Chondrocyte (in vitro differentiated cells): ENCODE data around the gene SATB2. TPM values are rescaled to one million over a fixed set of nuclear protein-coding genes. Genes with fewer than 3 reads are reported as not detected.

ENCODE experiments used
- DNase-seq: peaks from one replicate; pipeline ENCODE4 v3.0.0; 2021; ENCODE audit warnings: mixed read lengths, low spot score
- H3K27ac Mint-ChIP-seq: one replicate; pipeline ENCODE4 v1.8.0; 2021; ENCODE audit warnings: mild to moderate bottlenecking, moderate library complexity, mixed read lengths; ENCODE audit not compliant: unreplicated experiment
- H3K27me3 Mint-ChIP-seq: 2 replicates; pipeline ENCODE4 v1.8.0; 2021; ENCODE audit warnings: low read depth, mixed read lengths
- H3K36me3 Mint-ChIP-seq: 2 replicates; pipeline ENCODE4 v1.8.0; 2021; ENCODE audit warnings: low read depth, mixed read lengths
- H3K4me1 Mint-ChIP-seq: 2 replicates; pipeline ENCODE4 v1.8.0; 2021; ENCODE audit warnings: low read depth, mild to moderate bottlenecking, mixed read lengths
- H3K4me3 Mint-ChIP-seq: one replicate; pipeline ENCODE4 v1.8.0; 2021; ENCODE audit warnings: mild to moderate bottlenecking, moderate library complexity, mixed read lengths; ENCODE audit not compliant: unreplicated experiment
- H3K9me3 Mint-ChIP-seq: 2 replicates; pipeline ENCODE4 v1.8.0; 2021; ENCODE audit warnings: low read depth, mixed read lengths
- CTCF ChIP-seq: fragments of 200-600 bp; sonication (generic); IDR thresholded peaks from 2 replicates; pipeline ENCODE4 v1.5.0; 2021; ENCODE audit warnings: antibody characterized with exemption, mild to moderate bottlenecking, moderate library complexity
- total RNA-seq: library from RNA; stranded (reverse); gene quantifications from 3 replicates; pipeline ENCODE4 v1.2.1, GENCODE V29; 2021

SATB2 gene
- total RNA-seq, 1 donor from 2014 or later, result 11.6 TPM

GRCh38 chr2:199364153-199364552 lies 93.6 kb downstream of the SATB2 start:
- Mint-ChIP-seq H3K9me3 (no peaks in the 10 kb centered on the region), H3K36me3 (peaks cover 3% of the 10 kb centered on the region), H3K27me3 (no peaks in the 10 kb centered on the region), H3K27ac (no peak overlapping the region), H3K4me3 (no peak overlapping the region), H3K4me1 (peaks cover 6% of the 10 kb centered on the region)
- no peak for DNase-seq
- TF ChIP-seq CTCF, result no peak

- DNase-seq, result no peak
- Mint-ChIP-seq H3K27ac (no peak overlapping the region), H3K9me3 (no peaks in the 10 kb centered on the region), H3K4me3 (no peak overlapping the region), H3K4me1 (no peaks in the 10 kb centered on the region), H3K27me3 (no peaks in the 10 kb centered on the region), H3K36me3 (no peaks in the 10 kb centered on the region)
- no peak for TF ChIP-seq CTCF
Measured at GRCh38 chr2:199356412-199356811, 101.3 kb downstream of the SATB2 start.

- peaks cover 6% of the 10 kb centered on the region for H3K9me3 Mint-ChIP-seq
- TF ChIP-seq CTCF, result no peak
- H3K36me3 Mint-ChIP-seq, result peaks cover 9% of the 10 kb centered on the region
- no peaks in the 10 kb centered on the region for H3K4me1 Mint-ChIP-seq
- H3K4me3 Mint-ChIP-seq, result no peak overlapping the region
- no peak for DNase-seq
- no peak overlapping the region for H3K27ac Mint-ChIP-seq
- H3K27me3 Mint-ChIP-seq, result no peaks in the 10 kb centered on the region
Measured at GRCh38 chr2:199348871-199349270, 108.9 kb downstream of the SATB2 start.

GRCh38 chr2:199344012-199344411 lies 113.7 kb downstream of the SATB2 start:
- H3K27ac Mint-ChIP-seq, result no peak overlapping the region
- DNase-seq, result no peak
- TF ChIP-seq CTCF, result no peak
- no peak overlapping the region for H3K4me3 Mint-ChIP-seq
- H3K36me3 Mint-ChIP-seq, result peaks cover 10% of the 10 kb centered on the region
- H3K27me3 Mint-ChIP-seq, result no peaks in the 10 kb centered on the region
- peaks cover 6% of the 10 kb centered on the region for H3K9me3 Mint-ChIP-seq
- H3K4me1 Mint-ChIP-seq, result no peaks in the 10 kb centered on the region

- H3K4me3 Mint-ChIP-seq, result no peak overlapping the region
- DNase-seq, result no peak
- no peak overlapping the region for H3K27ac Mint-ChIP-seq
- peaks cover 4% of the 10 kb centered on the region for H3K36me3 Mint-ChIP-seq
- TF ChIP-seq CTCF, result no peak
- H3K9me3 Mint-ChIP-seq, result peaks cover 6% of the 10 kb centered on the region
- no peaks in the 10 kb centered on the region for H3K27me3 Mint-ChIP-seq
- no peaks in the 10 kb centered on the region for H3K4me1 Mint-ChIP-seq
Measured at GRCh38 chr2:199342334-199342733, 115.4 kb downstream of the SATB2 start.
